ENCODE results near the gene ROBO1. TPM values are rescaled to one million over a fixed set of nuclear protein-coding genes. Genes with fewer than 3 reads are reported as not detected.

Gene ROBO1
- total and polyA plus RNA-seq, 4 donors, result 1.0 to 30.3 (median 3.9) TPM

GRCh38 chr3:79115458-79115857 lies 652.3 kb downstream of the ROBO1 start:
- no peak for DNase-seq (ENCODE audit: low spot score)
- no peak overlapping the region for H3K27ac ChIP-seq (ENCODE audit: low read depth in 1 of 2, low read length in 2 of 2)
- WGBS, result 87% methylated on average over 4 of the region's 4 CpGs
- no peak overlapping the region for H3K4me3 ChIP-seq (ENCODE audit: low read depth in 1 of 3, low read length in 3 of 3)
- H3K9me3 ChIP-seq (ENCODE audit: control insufficient read depth in 4 of 4, low read length in 3 of 4), result no peaks in the 10 kb centered on the region
- no peaks in the 10 kb centered on the region for H3K36me3 ChIP-seq (ENCODE audit: control insufficient read depth in 4 of 4, insufficient read depth in 3 of 4, low read depth in 1 of 4, low read length in 3 of 4)
- H3K27me3 ChIP-seq (ENCODE audit: control insufficient read depth in 4 of 4, insufficient read depth in 4 of 4, low read length in 3 of 4), result no peaks in the 10 kb centered on the region
- H3K9ac ChIP-seq (ENCODE audit: low read depth in 1 of 2, low read length in 2 of 2), result no peak overlapping the region
- no peaks in the 10 kb centered on the region for H3K4me1 ChIP-seq (ENCODE audit: control insufficient read depth in 4 of 4, insufficient read depth in 4 of 4, low read length in 3 of 4)
- TF ChIP-seq GABPA (IDR thresholded peaks at IDR 0.05 in 1 of 2, conservative IDR thresholded peaks at IDR 0.05 in 1 of 2) (no peak), TAF1 (conservative IDR thresholded peaks at IDR 0.05) (no peak), HNF4G (IDR thresholded peaks at IDR 0.05) (no peak), MAX (IDR thresholded peaks at IDR 0.05) (no peak), ZBTB33 (IDR thresholded peaks at IDR 0.05) (no peak), SP1 (IDR thresholded peaks at IDR 0.05) (no peak), YY1 (IDR thresholded peaks at IDR 0.05) (no peak), RXRA (IDR thresholded peaks at IDR 0.05) (no peak), JUND (IDR thresholded peaks at IDR 0.05) (no peak), RAD21 (IDR thresholded peaks at IDR 0.05) (no peak), FOXA2 (IDR thresholded peaks at IDR 0.05) (no peak), FOXA1 (IDR thresholded peaks at IDR 0.05) (no peak), HNF4A (conservative IDR thresholded peaks at IDR 0.05) (no peak), CTCF (IDR thresholded peaks at IDR 0.05; ENCODE audit: low read depth, low read length, missing input control) (no peak)
- TF ChIP-seq, protein P1, sequence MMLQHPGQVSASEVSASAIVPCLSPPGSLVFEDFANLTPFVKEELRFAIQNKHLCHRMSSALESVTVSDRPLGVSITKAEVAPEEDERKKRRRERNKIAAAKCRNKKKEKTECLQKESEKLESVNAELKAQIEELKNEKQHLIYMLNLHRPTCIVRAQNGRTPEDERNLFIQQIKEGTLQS (IDR thresholded peaks at IDR 0.05), result no peak
- TF ChIP-seq, protein P2, sequence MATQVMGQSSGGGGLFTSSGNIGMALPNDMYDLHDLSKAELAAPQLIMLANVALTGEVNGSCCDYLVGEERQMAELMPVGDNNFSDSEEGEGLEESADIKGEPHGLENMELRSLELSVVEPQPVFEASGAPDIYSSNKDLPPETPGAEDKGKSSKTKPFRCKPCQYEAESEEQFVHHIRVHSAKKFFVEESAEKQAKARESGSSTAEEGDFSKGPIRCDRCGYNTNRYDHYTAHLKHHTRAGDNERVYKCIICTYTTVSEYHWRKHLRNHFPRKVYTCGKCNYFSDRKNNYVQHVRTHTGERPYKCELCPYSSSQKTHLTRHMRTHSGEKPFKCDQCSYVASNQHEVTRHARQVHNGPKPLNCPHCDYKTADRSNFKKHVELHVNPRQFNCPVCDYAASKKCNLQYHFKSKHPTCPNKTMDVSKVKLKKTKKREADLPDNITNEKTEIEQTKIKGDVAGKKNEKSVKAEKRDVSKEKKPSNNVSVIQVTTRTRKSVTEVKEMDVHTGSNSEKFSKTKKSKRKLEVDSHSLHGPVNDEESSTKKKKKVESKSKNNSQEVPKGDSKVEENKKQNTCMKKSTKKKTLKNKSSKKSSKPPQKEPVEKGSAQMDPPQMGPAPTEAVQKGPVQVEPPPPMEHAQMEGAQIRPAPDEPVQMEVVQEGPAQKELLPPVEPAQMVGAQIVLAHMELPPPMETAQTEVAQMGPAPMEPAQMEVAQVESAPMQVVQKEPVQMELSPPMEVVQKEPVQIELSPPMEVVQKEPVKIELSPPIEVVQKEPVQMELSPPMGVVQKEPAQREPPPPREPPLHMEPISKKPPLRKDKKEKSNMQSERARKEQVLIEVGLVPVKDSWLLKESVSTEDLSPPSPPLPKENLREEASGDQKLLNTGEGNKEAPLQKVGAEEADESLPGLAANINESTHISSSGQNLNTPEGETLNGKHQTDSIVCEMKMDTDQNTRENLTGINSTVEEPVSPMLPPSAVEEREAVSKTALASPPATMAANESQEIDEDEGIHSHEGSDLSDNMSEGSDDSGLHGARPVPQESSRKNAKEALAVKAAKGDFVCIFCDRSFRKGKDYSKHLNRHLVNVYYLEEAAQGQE (IDR thresholded peaks at IDR 0.05), result no peak

GRCh38 chr3:79113876-79114275 lies 653.9 kb downstream of the ROBO1 start:
- Histone ChIP-seq H3K36me3 (ENCODE audit: control insufficient read depth in 4 of 4, insufficient read depth in 3 of 4, low read depth in 1 of 4, low read length in 3 of 4) (no peaks in the 10 kb centered on the region), H3K27ac (ENCODE audit: low read depth in 1 of 2, low read length in 2 of 2) (no peak overlapping the region), H3K4me3 (ENCODE audit: low read depth in 1 of 3, low read length in 3 of 3) (no peak overlapping the region), H3K9ac (ENCODE audit: low read depth in 1 of 2, low read length in 2 of 2) (no peak overlapping the region), H3K27me3 (ENCODE audit: control insufficient read depth in 4 of 4, insufficient read depth in 4 of 4, low read length in 3 of 4) (no peaks in the 10 kb centered on the region), H3K9me3 (ENCODE audit: control insufficient read depth in 4 of 4, low read length in 3 of 4) (no peaks in the 10 kb centered on the region), H3K4me1 (ENCODE audit: control insufficient read depth in 4 of 4, insufficient read depth in 4 of 4, low read length in 3 of 4) (no peaks in the 10 kb centered on the region)
- 80% methylated on average over 3 of the region's 3 CpGs for WGBS
- DNase-seq (ENCODE audit: low spot score), result no peak
- TF ChIP-seq MAX (IDR thresholded peaks at IDR 0.05) (no peak), EGR1 (IDR thresholded peaks at IDR 0.05; ENCODE audit: low read depth in 2 of 2) (no peak), SP1 (IDR thresholded peaks at IDR 0.05) (no peak), FOXA1 (IDR thresholded peaks at IDR 0.05) (no peak), NR2F2 (IDR thresholded peaks at IDR 0.05) (no peak), GABPA (IDR thresholded peaks at IDR 0.05 in 1 of 2, conservative IDR thresholded peaks at IDR 0.05 in 1 of 2) (no peak), ZBTB33 (IDR thresholded peaks at IDR 0.05) (no peak), RXRA (IDR thresholded peaks at IDR 0.05) (no peak), JUND (IDR thresholded peaks at IDR 0.05) (no peak), CTCF (IDR thresholded peaks at IDR 0.05; ENCODE audit: low read depth, low read length, missing input control) (no peak)
- TF ChIP-seq, protein P1 (IDR thresholded peaks at IDR 0.05), result no peak
